ENCODE data around the gene RWDD1.
A peak's percentile ranks its signal among the peaks of the same experiment; 100 is the strongest.

RWDD1 gene

GRCh38 chr6:116535109-116535508 lies 36.2 kb upstream of the RWDD1 start:
- H2AFZ ChIP-seq (ENCODE audit: low read length, unreplicated experiment): no peak overlapping the region
- H3K36me3 ChIP-seq (ENCODE audit: insufficient read depth, low read length): no peaks in the 10 kb centered on the region
- no peak overlapping the region for H3K27ac ChIP-seq (ENCODE audit: low read depth, low read length)
- H3K4me1 ChIP-seq (ENCODE audit: control insufficient read depth, insufficient read depth, low read length, unreplicated experiment): peaks cover 11% of the 10 kb centered on the region
- H3K27me3 ChIP-seq (ENCODE audit: insufficient read depth, low read length): no peaks in the 10 kb centered on the region
- H3K79me2 ChIP-seq (ENCODE audit: control insufficient read depth, insufficient read depth, low read length, unreplicated experiment): no peaks in the 10 kb centered on the region
- no peak overlapping the region for H3K4me3 ChIP-seq (ENCODE audit: low read depth, low read length)

GRCh38 chr6:116536216-116536621 lies 35.1 kb upstream of the RWDD1 start:
- peak overlapping the region; percentile 71 for H2AFZ ChIP-seq (ENCODE audit: low read length, unreplicated experiment)
- no peak overlapping the region for H3K27ac ChIP-seq (ENCODE audit: low read depth, low read length)
- H3K4me1 ChIP-seq (ENCODE audit: control insufficient read depth, insufficient read depth, low read length, unreplicated experiment): peaks cover 11% of the 10 kb centered on the region

GRCh38 chr6:116542426-116542825 lies 28.9 kb upstream of the RWDD1 start:
- Histone ChIP-seq H3K27ac (ENCODE audit: low read depth, low read length) (no peak overlapping the region), H2AFZ (ENCODE audit: low read length, unreplicated experiment) (no peak overlapping the region), H3K4me1 (ENCODE audit: control insufficient read depth, insufficient read depth, low read length, unreplicated experiment) (peaks cover 16% of the 10 kb centered on the region), H3K79me2 (ENCODE audit: control insufficient read depth, insufficient read depth, low read length, unreplicated experiment) (no peaks in the 10 kb centered on the region), H3K36me3 (ENCODE audit: insufficient read depth, low read length) (no peaks in the 10 kb centered on the region), H3K27me3 (ENCODE audit: insufficient read depth, low read length) (no peaks in the 10 kb centered on the region), H3K4me3 (ENCODE audit: low read depth, low read length) (no peak overlapping the region)

More at GRCh38 chr6:116536216-116536621, 35.1 kb upstream of the RWDD1 start:
- Histone ChIP-seq H3K36me3 (ENCODE audit: insufficient read depth, low read length) (no peaks in the 10 kb centered on the region), H3K27me3 (ENCODE audit: insufficient read depth, low read length) (no peaks in the 10 kb centered on the region), H3K79me2 (ENCODE audit: control insufficient read depth, insufficient read depth, low read length, unreplicated experiment) (no peaks in the 10 kb centered on the region), H3K4me3 (ENCODE audit: low read depth, low read length) (no peak overlapping the region)

- peaks cover 16% of the 10 kb centered on the region for H3K4me1 ChIP-seq (ENCODE audit: control insufficient read depth, insufficient read depth, low read length, unreplicated experiment)
- no peaks in the 10 kb centered on the region for H3K27me3 ChIP-seq (ENCODE audit: insufficient read depth, low read length)
- H2AFZ ChIP-seq (ENCODE audit: low read length, unreplicated experiment): no peak overlapping the region
- no peaks in the 10 kb centered on the region for H3K79me2 ChIP-seq (ENCODE audit: control insufficient read depth, insufficient read depth, low read length, unreplicated experiment)
- no peaks in the 10 kb centered on the region for H3K36me3 ChIP-seq (ENCODE audit: insufficient read depth, low read length)
- no peak overlapping the region for H3K4me3 ChIP-seq (ENCODE audit: low read depth, low read length)
- no peak overlapping the region for H3K27ac ChIP-seq (ENCODE audit: low read depth, low read length)
Observed at GRCh38 chr6:116543149-116543548, 28.2 kb upstream of the RWDD1 start.

GRCh38 chr6:116545651-116546050 lies 25.7 kb upstream of the RWDD1 start, which contains the start of gene TRAPPC3L:
Gene TRAPPC3L, minus strand, starts transcription at chr6:116545684. Its CDS starts 170 bp downstream, at chr6:116545514.
- peaks cover 11% of the 10 kb centered on the region for H3K4me1 ChIP-seq (ENCODE audit: control insufficient read depth, insufficient read depth, low read length, unreplicated experiment)
- H2AFZ ChIP-seq (ENCODE audit: low read length, unreplicated experiment): peak within 1 kb of the TSS; percentile 81
- no peak within 1 kb of the TSS for H3K4me3 ChIP-seq (ENCODE audit: low read depth, low read length)
- H3K27ac ChIP-seq (ENCODE audit: low read depth, low read length): no peak within 1 kb of the TSS
- H3K36me3 ChIP-seq (ENCODE audit: insufficient read depth, low read length): no peaks in the 10 kb centered on the region
- H3K79me2 ChIP-seq (ENCODE audit: control insufficient read depth, insufficient read depth, low read length, unreplicated experiment): no peaks in the 10 kb centered on the region
- H3K27me3 ChIP-seq (ENCODE audit: insufficient read depth, low read length): no peaks in the 10 kb centered on the region

- H3K27ac ChIP-seq (ENCODE audit: low read depth, low read length): no peak overlapping the region
- no peaks in the 10 kb centered on the region for H3K27me3 ChIP-seq (ENCODE audit: insufficient read depth, low read length)
- no peak overlapping the region for H2AFZ ChIP-seq (ENCODE audit: low read length, unreplicated experiment)
- peaks cover 11% of the 10 kb centered on the region for H3K4me1 ChIP-seq (ENCODE audit: control insufficient read depth, insufficient read depth, low read length, unreplicated experiment)
- no peaks in the 10 kb centered on the region for H3K79me2 ChIP-seq (ENCODE audit: control insufficient read depth, insufficient read depth, low read length, unreplicated experiment)
- no peaks in the 10 kb centered on the region for H3K36me3 ChIP-seq (ENCODE audit: insufficient read depth, low read length)
- H3K4me3 ChIP-seq (ENCODE audit: low read depth, low read length): no peak overlapping the region
Observed at GRCh38 chr6:116547358-116547757, 23.9 kb upstream of the RWDD1 start.

- Histone ChIP-seq H3K36me3 (ENCODE audit: insufficient read depth, low read length) (no peaks in the 10 kb centered on the region), H3K27ac (ENCODE audit: low read depth, low read length) (no peak overlapping the region), H3K4me3 (ENCODE audit: low read depth, low read length) (no peak overlapping the region), H3K79me2 (ENCODE audit: control insufficient read depth, insufficient read depth, low read length, unreplicated experiment) (no peaks in the 10 kb centered on the region), H3K4me1 (ENCODE audit: control insufficient read depth, insufficient read depth, low read length, unreplicated experiment) (peaks cover 5% of the 10 kb centered on the region), H2AFZ (ENCODE audit: low read length, unreplicated experiment) (no peak overlapping the region), H3K27me3 (ENCODE audit: insufficient read depth, low read length) (no peaks in the 10 kb centered on the region)
Observed at GRCh38 chr6:116550796-116551195, 20.5 kb upstream of the RWDD1 start.

- no peak within 1 kb of the TSS for H3K27ac ChIP-seq (ENCODE audit: low read depth, low read length)
- H3K79me2 ChIP-seq (ENCODE audit: control insufficient read depth, insufficient read depth, low read length, unreplicated experiment): no peaks in the 10 kb centered on the region
- H3K4me3 ChIP-seq (ENCODE audit: low read depth, low read length): no peak within 1 kb of the TSS
- peaks cover 30% of the 10 kb centered on the region for H3K4me1 ChIP-seq (ENCODE audit: control insufficient read depth, insufficient read depth, low read length, unreplicated experiment)
- H3K36me3 ChIP-seq (ENCODE audit: insufficient read depth, low read length): no peaks in the 10 kb centered on the region
- no peaks in the 10 kb centered on the region for H3K27me3 ChIP-seq (ENCODE audit: insufficient read depth, low read length)
- H2AFZ ChIP-seq (ENCODE audit: low read length, unreplicated experiment): no peak within 1 kb of the TSS
Observed at GRCh38 chr6:116553451-116553850, 17.9 kb upstream of the RWDD1 start, which contains the start of gene CALHM4. Gene CALHM4, plus strand, starts transcription at chr6:116553751. Its CDS starts 43 bp downstream, at chr6:116553794.

GRCh38 chr6:116556065-116556464 lies 15.2 kb upstream of the RWDD1 start:
- Histone ChIP-seq H3K27me3 (ENCODE audit: insufficient read depth, low read length) (no peaks in the 10 kb centered on the region), H3K79me2 (ENCODE audit: control insufficient read depth, insufficient read depth, low read length, unreplicated experiment) (no peaks in the 10 kb centered on the region), H2AFZ (ENCODE audit: low read length, unreplicated experiment) (no peak overlapping the region), H3K4me3 (ENCODE audit: low read depth, low read length) (peak overlapping the region; percentile 9; the same call in 1 of the 2 replicates), H3K27ac (ENCODE audit: low read depth, low read length) (peak overlapping the region; percentile 61), H3K4me1 (ENCODE audit: control insufficient read depth, insufficient read depth, low read length, unreplicated experiment) (peaks cover 51% of the 10 kb centered on the region), H3K36me3 (ENCODE audit: insufficient read depth, low read length) (no peaks in the 10 kb centered on the region)

- Histone ChIP-seq H3K27ac (ENCODE audit: low read depth, low read length) (peak overlapping the region; percentile 61), H3K4me3 (ENCODE audit: low read depth, low read length) (peak overlapping the region; percentile 10; the same call in 1 of the 2 replicates), H3K4me1 (ENCODE audit: control insufficient read depth, insufficient read depth, low read length, unreplicated experiment) (peaks cover 53% of the 10 kb centered on the region), H2AFZ (ENCODE audit: low read length, unreplicated experiment) (no peak overlapping the region), H3K27me3 (ENCODE audit: insufficient read depth, low read length) (no peaks in the 10 kb centered on the region), H3K79me2 (ENCODE audit: control insufficient read depth, insufficient read depth, low read length, unreplicated experiment) (no peaks in the 10 kb centered on the region), H3K36me3 (ENCODE audit: insufficient read depth, low read length) (no peaks in the 10 kb centered on the region)
Observed at GRCh38 chr6:116556814-116557415, 14.4 kb upstream of the RWDD1 start.

GRCh38 chr6:116557893-116558292 lies 13.4 kb upstream of the RWDD1 start:
- Histone ChIP-seq H3K36me3 (ENCODE audit: insufficient read depth, low read length) (no peaks in the 10 kb centered on the region), H3K27ac (ENCODE audit: low read depth, low read length) (peak overlapping the region; percentile 61), H3K4me3 (ENCODE audit: low read depth, low read length) (0 out of 2 replicates have a peak overlapping the region, but pooled peaks have one; percentile 8), H3K27me3 (ENCODE audit: insufficient read depth, low read length) (no peaks in the 10 kb centered on the region), H3K4me1 (ENCODE audit: control insufficient read depth, insufficient read depth, low read length, unreplicated experiment) (peaks cover 53% of the 10 kb centered on the region), H2AFZ (ENCODE audit: low read length, unreplicated experiment) (no peak overlapping the region), H3K79me2 (ENCODE audit: control insufficient read depth, insufficient read depth, low read length, unreplicated experiment) (no peaks in the 10 kb centered on the region)

Measured in ACC112 (cell line).